OCI-LY7 (cell line): ENCODE results near the gene ARHGAP9. TPM values are rescaled to one million over a fixed set of nuclear protein-coding genes. Genes with fewer than 3 reads are reported as not detected.

ENCODE experiments used
- BruUV-seq: library from RNA; stranded (reverse); fragments of 400-500 nt; replicated peaks from 2 replicates; lab custom pipeline; 2021; lab: Mats Ljungman, UMichigan
- CTCF ChIA-PET: fragments of 300-600 bp; sonication (Branson Sonifier 250); formaldehyde crosslinking; loops from one replicate; lab custom pipeline; 2022; ENCODE audit warnings: antibody characterized with exemption; ENCODE audit not compliant: unreplicated experiment; lab: Charles Lee
- POLR2A ChIA-PET: fragments of 300-600 bp; sonication (Branson Sonifier 250); formaldehyde crosslinking; loops from one replicate; lab custom pipeline; 2022; ENCODE audit warnings: antibody characterized with exemption; lab: Charles Lee
- DNase-seq: peaks from one replicate; pipeline ENCODE4 v3.0.0-alpha.2; 2015; ENCODE audit warnings: low spot score
- H2AFZ ChIP-seq: fragments of 200-600 bp; sonication (generic), shearing (Covaris generic); 2 replicates; pipeline ENCODE4 v1.6.1; 2014; ENCODE audit warnings: mild to moderate bottlenecking, antibody characterized with exemption, low read length, moderate library complexity
- H3K27ac ChIP-seq: fragments of 200-600 bp; sonication (generic); 2 replicates; pipeline ENCODE4 v1.5.1; 2014; ENCODE audit warnings: mixed run types, low read depth, mild to moderate bottlenecking, moderate library complexity, low read length, inconsistent platforms; ENCODE audit not compliant: poor library complexity, severe bottlenecking
- H3K36me3 ChIP-seq: fragments of 200-600 bp; sonication (generic); 2 replicates; pipeline ENCODE4 v1.6.1; 2014; ENCODE audit warnings: mild to moderate bottlenecking, antibody characterized with exemption, low read length, moderate library complexity, mixed read lengths; ENCODE audit not compliant: insufficient read depth
- H3K4me1 ChIP-seq: fragments of 200-600 bp; sonication (generic); 2 replicates; pipeline ENCODE4 v1.5.1; 2014; ENCODE audit warnings: mild to moderate bottlenecking, low read length; ENCODE audit not compliant: insufficient read depth, poor library complexity, severe bottlenecking
- H3K4me2 ChIP-seq: fragments of 200-600 bp; sonication (generic); 2 replicates; pipeline ENCODE4 v1.6.1; 2014; ENCODE audit warnings: mild to moderate bottlenecking, low read length
- H3K4me3 ChIP-seq: fragments of 200-600 bp; sonication (generic); 2 replicates; pipeline ENCODE4 v1.5.1; 2014; ENCODE audit warnings: mild to moderate bottlenecking, low read depth, low read length; ENCODE audit not compliant: poor library complexity, severe bottlenecking
- H3K79me2 ChIP-seq: fragments of 200-600 bp; sonication (generic); 2 replicates; pipeline ENCODE4 v1.6.1; 2016; ENCODE audit warnings: low read depth, mild to moderate bottlenecking, low read length, moderate library complexity, mixed read lengths; ENCODE audit not compliant: insufficient read depth
- H3K9me2 ChIP-seq: fragments of 200-600 bp; sonication (generic); 2 replicates; pipeline ENCODE4 v1.6.1; 2016; ENCODE audit warnings: mild to moderate bottlenecking, low read length, mixed read lengths; ENCODE audit not compliant: insufficient read depth
- H3K9me3 ChIP-seq: fragments of 200-600 bp; sonication (generic); 2 replicates; pipeline ENCODE4 v1.6.1; 2014; ENCODE audit warnings: mild to moderate bottlenecking, mixed run types, low read length, mixed read lengths
- H4K20me1 ChIP-seq: fragments of 200-600 bp; sonication (generic); 2 replicates; pipeline ENCODE4 v1.6.1; 2014; ENCODE audit warnings: mild to moderate bottlenecking, antibody characterized with exemption, low read length, moderate library complexity, mixed read lengths; ENCODE audit not compliant: insufficient read depth
- CTCF ChIP-seq: fragments of 200-600 bp; sonication (generic); conservative IDR thresholded peaks from 2 replicates; pipeline ENCODE4 v1.5.1; 2014; ENCODE audit warnings: mild to moderate bottlenecking, antibody characterized with exemption, low read length, moderate library complexity, mixed read lengths
- EZH2phosphoT487 ChIP-seq: fragments of 200-600 bp; sonication (generic); IDR thresholded peaks from 2 replicates; pipeline ENCODE4 v1.6.1; 2018; ENCODE audit warnings: low read depth, borderline replicate concordance, mild to moderate bottlenecking, mixed run types, antibody characterized with exemption, low read length, moderate library complexity, mixed read lengths
- intact Hi-C: fragments of 100-400 bp; cut with micrococcal nuclease; formaldehyde crosslinking; loops from one replicate; pipeline ENCODE4 v1.10.0; 2022; ENCODE audit not compliant: unreplicated experiment
- total RNA-seq, 2 experiments: library from RNA; depleted of rRNA in 1 of 2; stranded (reverse); fragments of >200 nt in 1 of 2; shearing (Covaris generic) in 1 of 2; gene quantifications; 2 replicates each; pipeline ENCODE4 v1.2.3, GENCODE V29; 2014 to 2022

ARHGAP9 gene
- total RNA-seq, 2 experiments from 2014 or later: 66.2 to 111 TPM

DNA sequence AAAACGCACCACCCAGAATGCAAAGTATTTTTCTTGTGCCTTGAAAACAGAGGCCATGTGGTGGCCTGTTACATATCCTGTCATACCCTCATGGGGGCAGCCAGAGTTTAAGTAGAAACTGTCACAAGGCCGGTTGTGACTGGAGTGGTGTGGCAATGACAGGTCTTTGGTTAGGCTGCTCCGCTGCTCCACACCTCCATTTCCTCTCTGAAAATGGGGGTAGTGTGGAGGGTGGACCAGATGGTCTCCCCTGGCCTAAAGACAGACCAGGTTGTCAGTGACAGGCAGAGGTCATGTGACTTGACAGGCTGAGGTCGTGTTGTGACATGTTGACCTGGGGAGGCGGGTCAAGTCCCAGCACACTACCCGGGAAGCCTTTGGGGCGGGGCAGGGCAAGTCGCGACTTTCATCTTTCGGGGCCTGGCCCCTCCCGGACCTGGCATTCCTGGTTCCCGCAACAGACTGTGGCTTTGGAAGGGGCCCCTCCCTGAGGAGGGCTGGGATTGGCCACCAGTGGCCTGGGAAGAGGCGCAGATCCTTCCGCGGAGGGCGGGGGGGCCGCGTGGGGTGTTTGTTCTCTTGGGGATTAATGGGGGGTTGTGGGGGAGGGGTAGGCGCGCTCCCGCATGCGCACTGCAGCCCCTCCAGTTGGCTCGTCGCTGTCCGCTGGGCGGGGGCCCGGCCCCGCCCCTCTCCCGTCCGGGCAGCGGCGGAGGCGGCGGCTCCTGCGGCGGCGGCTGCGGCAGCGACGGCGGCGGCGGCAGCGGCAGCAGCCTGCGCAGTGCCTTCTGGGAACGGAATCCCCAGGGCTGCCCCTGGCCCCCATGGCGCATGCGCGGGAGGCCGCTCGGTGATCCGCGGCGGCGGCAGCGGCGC lies 42.6 kb upstream of the ARHGAP9 start, which contains the start of gene MBD6:
Gene MBD6, plus strand, starts transcription at position 814 of the 876 bp plus-strand sequence. CDS start 1,480 bp downstream, outside the sequence.
- peaks cover 52% of the 10 kb centered on the region for H3K4me1 ChIP-seq

DNA sequence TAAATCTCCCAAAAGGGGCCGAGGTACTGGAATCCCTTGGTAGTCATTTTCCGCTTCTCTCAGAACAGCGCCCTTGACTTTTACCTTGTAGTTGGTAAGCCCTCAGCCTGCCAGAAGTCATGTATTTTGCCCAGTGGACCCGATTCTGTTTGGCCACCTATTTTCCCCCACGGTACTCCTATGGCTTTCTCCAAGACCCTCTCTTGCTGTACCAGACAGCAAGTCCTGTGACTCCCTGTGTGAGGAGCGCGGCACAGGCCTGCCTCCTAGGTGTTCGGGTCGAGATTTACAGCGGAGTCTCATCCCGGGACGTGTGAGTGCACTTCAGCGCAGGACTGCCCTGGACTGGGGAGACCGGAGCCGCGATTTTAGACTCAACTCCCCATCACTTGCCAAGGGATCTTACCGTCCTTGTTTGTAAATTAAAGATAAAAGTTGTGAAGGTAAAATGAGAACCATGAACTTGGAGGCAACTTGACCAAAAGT lies 41.9 kb upstream of the ARHGAP9 start:
- intact Hi-C loops: loop anchor here (2.0 to 5.0 kb wide), 4 partner anchors 25 to 281 kb away; partner anchors contain the start of genes CDK4, DCTN2 and PIP4K2C

More for the DNA sequence above, 42.6 kb upstream of the ARHGAP9 start, which contains the start of gene MBD6:
- intact Hi-C loops: loop anchor here (2.0 to 5.0 kb wide), 3 partner anchors 25 to 230 kb away; partner anchors contain the start of genes CDK4, DCTN2 and PIP4K2C
- POLR2A ChIA-PET: no interaction called here
- peak within 1 kb of the TSS; percentile 54; the same call in 1 of the 2 replicates for H2AFZ ChIP-seq
- BruUV-seq: no TSS peak
- peak within 1 kb of the TSS; percentile 97 for H3K27ac ChIP-seq
- peaks cover 60% of the 10 kb centered on the region for H3K36me3 ChIP-seq
- H3K9me2 ChIP-seq: no peaks in the 10 kb centered on the region
- H3K79me2 ChIP-seq: peaks cover 44% of the 10 kb centered on the region
- peak; percentile 92 for DNase-seq
- CTCF ChIA-PET: interaction anchor here (0.6 kb wide), 1 partner anchor 12 kb away, joined by 3 read pairs; no protein-coding TSS in a partner anchor
- TF ChIP-seq EZH2phosphoT487 (no peak), CTCF (peak; percentile 26; the same call in 1 of the 2 replicates)
- peak within 1 kb of the TSS; percentile 83 for H3K4me3 ChIP-seq
- no peaks in the 10 kb centered on the region for H3K9me3 ChIP-seq
- peaks cover 22% of the 10 kb centered on the region for H4K20me1 ChIP-seq
- H3K4me2 ChIP-seq: peak within 1 kb of the TSS; percentile 94

More for the DNA sequence above, 41.9 kb upstream of the ARHGAP9 start:
- no peaks in the 10 kb centered on the region for H3K9me2 ChIP-seq
- POLR2A ChIA-PET: interaction anchor here (0.7 to 1.2 kb wide), 2 partner anchors 42 to 110 kb away, joined by 3 to 4 read pairs; partner anchors contain the start of gene ARHGAP9
- no peaks in the 10 kb centered on the region for H3K9me3 ChIP-seq
- H3K4me2 ChIP-seq: peak overlapping the region; percentile 94
- H3K36me3 ChIP-seq: peaks cover 60% of the 10 kb centered on the region
- peak; percentile 51; the same call in 1 of the 2 replicates for TF ChIP-seq CTCF
- TF ChIP-seq EZH2phosphoT487: no peak
- CTCF ChIA-PET: no interaction called here
- peak overlapping the region; percentile 54; the same call in 1 of the 2 replicates for H2AFZ ChIP-seq
- no peak for DNase-seq
- H3K4me1 ChIP-seq: peaks cover 52% of the 10 kb centered on the region
- BruUV-seq: no TSS peak
- peak overlapping the region; percentile 97 for H3K27ac ChIP-seq
- H3K4me3 ChIP-seq: peak overlapping the region; percentile 83
- peaks cover 22% of the 10 kb centered on the region for H4K20me1 ChIP-seq
- H3K79me2 ChIP-seq: peaks cover 44% of the 10 kb centered on the region
